ENCODE results near the gene FOXD4L6. TPM values are rescaled to one million over a fixed set of nuclear protein-coding genes. Genes with fewer than 3 reads are reported as not detected.

FOXD4L6 gene
- 0.06 TPM in 1 of 5 replicates, not detected in the others for total RNA-seq (2022; extraction: Qiagen RNA extraction; ENCODE audit: low read depth)

GRCh38 chr9:41128581-41128980 is at the start of gene FOXD4L6:
TSS of gene FOXD4L6 (minus strand) at chr9:41128681. CDS start at chr9:41128383, 298 bp downstream.

Other genes starting within 250 kb of the FOXD4L6 start
- 15.5 to 37.2 TPM (median 16.6 TPM) in 5 replicates for gene ZNG1F, start 60.6 kb upstream of the FOXD4L6 start, total RNA-seq (2022; extraction: Qiagen RNA extraction; ENCODE audit: low read depth)